IPS DF 19.7 (cell line): ENCODE measurements around the gene SNN.

Experiments
- DNase-seq: peaks from one replicate; pipeline ENCODE4 v3.0.0-alpha.2; 2013; ENCODE audit warnings: low read depth, low spot score

Gene SNN

DNA sequence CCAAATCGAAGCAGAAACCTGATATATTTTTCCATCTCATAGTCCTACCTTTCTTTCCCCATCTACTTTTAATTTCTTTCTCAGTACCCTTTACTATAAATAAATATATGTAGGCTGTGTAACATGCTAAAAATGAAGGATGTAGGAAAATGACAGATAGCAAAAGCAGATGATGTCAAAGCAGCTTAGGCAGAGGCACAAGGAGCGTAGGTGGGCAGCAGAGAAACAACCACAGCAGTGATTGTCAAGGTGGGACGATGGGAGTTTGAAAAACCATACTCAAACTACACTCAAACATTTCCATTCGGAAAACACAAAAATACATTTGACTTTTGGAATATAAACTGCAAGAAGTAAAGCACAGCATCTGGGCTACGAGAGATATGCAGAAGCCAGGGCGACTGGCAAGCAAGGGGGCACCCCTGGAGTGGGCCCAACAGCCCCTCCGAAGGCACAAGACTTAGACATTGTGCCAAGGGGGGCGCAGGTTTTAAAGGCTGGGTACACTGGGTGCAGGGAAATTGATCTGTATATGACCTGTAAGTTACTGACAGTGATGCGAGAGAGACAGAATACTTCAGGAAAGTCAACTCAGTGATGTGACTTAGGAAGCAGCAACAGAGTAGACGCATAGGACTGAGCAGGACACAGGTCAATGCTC is 31.1 kb downstream of the SNN start:
- DNase-seq, result no peak

DNA sequence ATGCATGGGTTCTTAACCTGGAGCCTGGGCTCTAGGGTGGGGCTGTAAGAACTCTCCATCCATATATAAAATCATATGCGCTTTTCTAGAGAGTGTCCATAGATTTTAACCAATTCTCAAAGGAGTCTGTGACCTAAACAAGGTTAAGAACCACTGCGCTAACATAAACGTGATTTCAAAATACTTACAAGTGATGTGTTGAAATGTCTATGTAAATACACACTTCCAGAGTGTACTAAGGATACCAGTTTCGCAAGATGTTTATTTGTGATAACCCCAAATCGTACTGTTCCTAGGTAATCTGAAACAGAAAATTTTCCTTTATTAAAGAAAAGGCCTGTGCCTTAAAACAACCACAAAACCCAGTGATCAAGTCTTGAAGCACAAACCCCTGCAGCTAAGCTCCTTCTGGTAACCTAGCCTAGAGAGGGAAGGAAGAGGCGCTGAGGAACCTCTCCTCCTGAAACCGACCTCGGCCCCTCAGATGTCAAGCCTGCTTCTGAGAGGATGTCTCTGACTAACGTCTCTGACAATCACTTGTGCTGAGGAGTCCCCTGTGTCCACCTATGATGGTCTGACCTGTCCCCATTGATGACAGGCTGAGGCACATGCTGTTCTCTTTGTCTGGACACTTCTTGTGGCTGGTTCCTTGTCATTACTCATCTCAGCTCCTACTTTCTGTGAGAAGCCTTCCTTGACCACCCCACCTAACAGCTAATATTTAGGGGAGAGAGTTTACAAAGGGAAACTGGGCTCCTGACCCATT is 32.2 kb downstream of the SNN start:
- no peak for DNase-seq

- no peak for DNase-seq
Measured at GRCh38 chr16:11705311-11706025, 37.2 kb downstream of the SNN start.

- no peak for DNase-seq
Measured at GRCh38 chr16:11706180-11706742, 38.0 kb downstream of the SNN start.

DNA sequence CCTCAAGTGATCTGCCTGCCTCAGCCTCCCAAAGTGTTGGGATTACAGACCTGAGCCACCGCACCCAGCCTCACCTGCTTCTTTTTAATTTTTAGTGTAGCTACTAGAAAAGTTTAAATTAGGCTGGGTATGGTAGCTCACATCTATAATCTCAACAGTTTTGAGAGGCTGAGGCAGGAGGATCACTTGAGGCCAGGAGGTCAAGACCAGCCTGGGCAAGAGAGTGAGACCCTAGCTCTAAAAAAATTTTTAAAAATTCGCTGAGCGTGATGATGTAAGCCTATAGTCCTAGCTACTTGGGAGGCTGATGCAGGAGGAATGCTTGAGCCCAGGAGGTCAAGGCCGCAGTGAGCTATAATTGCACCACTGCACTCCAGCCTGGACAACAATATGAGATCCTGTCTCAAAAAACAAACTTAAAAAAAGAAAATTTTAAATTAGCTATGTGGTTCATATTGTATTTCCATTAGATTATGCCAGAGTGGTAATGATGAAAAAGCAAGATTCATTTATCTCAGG is 39.5 kb downstream of the SNN start:
- no peak for DNase-seq

DNA sequence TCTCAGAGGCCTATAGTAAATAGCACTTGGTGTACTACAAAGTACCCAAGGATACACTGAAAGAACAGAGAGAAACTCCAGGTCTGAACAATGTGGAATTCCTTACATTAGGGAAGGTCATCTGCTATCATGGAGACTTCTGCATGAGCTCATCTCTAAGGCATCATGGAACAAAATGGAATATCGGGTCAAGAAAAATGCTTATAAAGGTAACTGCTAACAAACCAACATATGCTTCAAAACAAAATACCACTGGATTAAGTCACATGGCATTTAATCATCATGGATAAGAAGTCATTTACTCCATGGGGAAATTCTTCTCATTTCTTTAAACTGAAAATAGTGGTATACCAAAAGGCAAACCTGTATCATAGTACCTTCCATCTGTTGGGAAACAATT is 40.2 kb downstream of the SNN start:
- no peak for DNase-seq

DNA sequence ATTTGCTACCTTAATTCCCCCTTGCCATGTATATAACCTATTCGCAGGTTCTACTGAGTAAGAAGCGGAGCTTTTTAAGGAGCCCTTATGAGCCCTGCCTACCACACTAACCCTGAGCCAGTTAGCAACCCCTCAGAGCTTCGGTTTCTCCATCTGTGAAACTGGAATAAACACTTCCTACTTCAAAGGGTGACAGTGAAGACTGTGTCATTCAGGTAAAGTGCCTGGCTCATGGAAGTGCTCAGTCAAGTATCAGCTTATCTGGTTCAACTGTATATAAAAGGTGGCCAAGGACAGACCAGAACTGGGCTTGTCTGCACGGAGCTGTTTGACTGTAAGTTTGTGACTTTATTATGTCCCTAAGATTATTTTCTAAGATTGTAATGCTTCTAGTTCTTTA is 43.4 kb downstream of the SNN start:
- no peak for DNase-seq

DNA sequence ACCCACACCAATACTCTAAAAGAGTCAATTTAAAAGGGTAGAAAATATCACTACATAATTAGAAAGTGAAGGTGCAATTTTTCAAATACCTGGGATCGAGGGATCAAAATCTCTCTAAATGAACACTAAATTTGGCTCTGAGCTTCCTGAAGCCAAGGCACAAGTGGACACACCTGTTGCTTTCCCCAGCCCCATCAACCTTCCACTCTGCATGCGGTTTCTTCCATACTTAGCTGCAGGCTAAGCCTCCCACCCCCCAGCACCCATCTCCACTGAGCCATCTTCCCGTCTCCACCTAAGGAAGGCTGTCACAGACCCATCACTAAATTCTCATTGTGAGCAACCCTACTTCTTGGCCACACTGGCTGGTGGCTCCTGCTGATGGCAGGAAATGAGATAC is 43.9 kb downstream of the SNN start:
- DNase-seq, result no peak

- DNase-seq, result no peak
Measured at GRCh38 chr16:11715246-11715947, 47.1 kb downstream of the SNN start.

- DNase-seq, result no peak
Measured at GRCh38 chr16:11716336-11716735, 48.1 kb downstream of the SNN start.

GRCh38 chr16:11717811-11718210 is 49.6 kb downstream of the SNN start:
- DNase-seq, result no peak

DNA sequence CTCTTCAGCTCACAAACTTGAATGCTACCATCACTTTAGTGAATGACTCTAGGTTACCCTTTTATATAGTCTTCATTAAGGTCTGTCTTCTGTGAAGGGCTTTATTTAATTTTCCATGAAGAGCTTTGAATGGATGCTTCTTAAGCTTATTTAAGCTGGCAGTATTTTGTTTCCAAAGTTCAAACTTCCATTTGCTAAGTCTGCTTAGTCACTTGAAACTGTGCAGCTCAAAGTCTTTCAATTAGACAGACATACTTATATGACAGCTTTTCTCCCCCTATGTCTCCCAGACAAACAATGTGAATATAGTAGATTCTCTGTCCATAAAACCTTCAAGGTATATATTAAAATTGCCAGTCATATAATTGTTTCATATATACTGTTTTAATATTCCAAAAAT is 50.9 kb downstream of the SNN start:
- DNase-seq, result no peak

- DNase-seq, result no peak
Measured at GRCh38 chr16:11719762-11720161, 51.5 kb downstream of the SNN start.

- DNase-seq, result no peak
Measured at GRCh38 chr16:11721781-11722467, 53.7 kb downstream of the SNN start.

GRCh38 chr16:11722468-11722808 is 54.2 kb downstream of the SNN start:
- no peak for DNase-seq

GRCh38 chr16:11725457-11725856 is 57.2 kb downstream of the SNN start:
- DNase-seq, result no peak

GRCh38 chr16:11726008-11726407 is 57.8 kb downstream of the SNN start:
- DNase-seq, result no peak

- no peak for DNase-seq
Measured at GRCh38 chr16:11727796-11728543, 59.7 kb downstream of the SNN start.
